ENCODE results near the gene ANKRD60. TPM values are rescaled to one million over a fixed set of nuclear protein-coding genes. Genes with fewer than 3 reads are reported as not detected.

Gene ANKRD60
- total RNA-seq, 2 donors from 2014 or later = not detected

DNA sequence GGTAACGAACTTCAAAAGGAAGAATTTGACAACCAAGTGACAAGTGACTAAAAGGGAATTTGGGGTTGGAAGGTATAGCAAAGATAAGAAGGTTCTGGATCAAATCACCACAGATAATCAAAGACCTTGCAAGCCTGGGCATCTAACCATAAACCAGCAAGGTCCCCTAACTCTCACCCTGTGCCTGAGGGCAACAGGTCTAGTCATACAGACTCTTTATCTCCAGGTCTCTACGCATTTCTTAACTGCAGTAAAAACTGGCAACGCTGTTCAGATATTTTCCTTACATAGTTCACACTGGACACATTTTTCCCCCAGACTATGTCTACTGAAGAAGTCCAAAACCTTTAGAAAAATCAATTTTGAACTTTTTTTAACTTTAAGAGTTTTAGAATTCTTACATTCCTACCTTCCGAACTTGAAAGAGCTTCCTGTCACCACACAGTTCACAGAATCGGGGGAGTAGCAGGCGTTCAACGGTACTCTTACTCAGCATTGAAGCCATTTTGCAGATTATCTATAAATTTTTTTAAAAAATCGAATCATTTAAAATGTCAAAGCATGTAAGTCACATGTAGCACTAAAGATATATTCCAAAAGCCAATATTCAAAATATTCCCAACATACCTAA lies 23.0 kb upstream of the ANKRD60 start:
- intact Hi-C loops (cut with DNase I) = no loop called here
- no peak for DNase-seq
- Histone ChIP-seq H3K9ac (ENCODE audit: low read depth in 2 of 2, low read length in 2 of 2) (no peak overlapping the region), H3K4me1 (no peaks in the 10 kb centered on the region), H3K9me3 (no peaks in the 10 kb centered on the region), H3K27ac (no peak overlapping the region), H3K27me3 (no peaks in the 10 kb centered on the region), H3K4me3 (no peak overlapping the region), H3K36me3 (no peaks in the 10 kb centered on the region)
- TF ChIP-seq, protein P1, sequence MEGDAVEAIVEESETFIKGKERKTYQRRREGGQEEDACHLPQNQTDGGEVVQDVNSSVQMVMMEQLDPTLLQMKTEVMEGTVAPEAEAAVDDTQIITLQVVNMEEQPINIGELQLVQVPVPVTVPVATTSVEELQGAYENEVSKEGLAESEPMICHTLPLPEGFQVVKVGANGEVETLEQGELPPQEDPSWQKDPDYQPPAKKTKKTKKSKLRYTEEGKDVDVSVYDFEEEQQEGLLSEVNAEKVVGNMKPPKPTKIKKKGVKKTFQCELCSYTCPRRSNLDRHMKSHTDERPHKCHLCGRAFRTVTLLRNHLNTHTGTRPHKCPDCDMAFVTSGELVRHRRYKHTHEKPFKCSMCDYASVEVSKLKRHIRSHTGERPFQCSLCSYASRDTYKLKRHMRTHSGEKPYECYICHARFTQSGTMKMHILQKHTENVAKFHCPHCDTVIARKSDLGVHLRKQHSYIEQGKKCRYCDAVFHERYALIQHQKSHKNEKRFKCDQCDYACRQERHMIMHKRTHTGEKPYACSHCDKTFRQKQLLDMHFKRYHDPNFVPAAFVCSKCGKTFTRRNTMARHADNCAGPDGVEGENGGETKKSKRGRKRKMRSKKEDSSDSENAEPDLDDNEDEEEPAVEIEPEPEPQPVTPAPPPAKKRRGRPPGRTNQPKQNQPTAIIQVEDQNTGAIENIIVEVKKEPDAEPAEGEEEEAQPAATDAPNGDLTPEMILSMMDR (IDR thresholded peaks at IDR 0.05) = no peak

- Histone ChIP-seq H3K4me3 (no peak overlapping the region), H3K4me1 (no peaks in the 10 kb centered on the region), H3K9ac (ENCODE audit: low read depth in 2 of 2, low read length in 2 of 2) (no peak overlapping the region), H3K27me3 (no peaks in the 10 kb centered on the region), H3K9me3 (no peaks in the 10 kb centered on the region), H3K36me3 (peaks cover 16% of the 10 kb centered on the region), H3K27ac (no peak overlapping the region)
- DNase-seq = no peak
- TF ChIP-seq, protein P1 (IDR thresholded peaks at IDR 0.05) = no peak
- intact Hi-C loops (cut with DNase I) = no loop called here
These were observed 17.9 kb upstream of the ANKRD60 start for GRCh38 chr20:58246346-58246745.

DNA sequence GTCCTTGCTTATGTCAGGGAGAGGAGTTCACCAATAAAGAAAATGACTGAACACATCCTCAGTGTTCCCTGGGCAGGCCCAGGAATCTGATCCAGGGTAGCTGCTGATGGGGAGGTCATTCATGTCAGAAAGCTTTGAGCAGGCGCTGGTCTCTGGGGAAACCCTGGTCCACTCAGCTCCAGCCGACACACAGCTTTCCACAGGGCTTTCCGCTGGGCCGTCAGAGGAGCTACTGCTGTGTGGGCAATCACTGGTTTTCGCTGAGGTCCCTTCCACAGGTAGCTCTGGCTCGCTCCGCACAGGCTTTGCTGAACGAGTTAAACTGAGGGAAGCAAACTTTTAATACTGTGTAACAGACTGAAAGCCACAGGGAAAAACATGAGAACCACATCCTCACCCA lies 17.5 kb upstream of the ANKRD60 start:
- TF ChIP-seq, protein P1 (IDR thresholded peaks at IDR 0.05) = no peak
- no peaks in the 10 kb centered on the region for H3K4me1 ChIP-seq
- H3K4me3 ChIP-seq = no peak overlapping the region
- peaks cover 16% of the 10 kb centered on the region for H3K36me3 ChIP-seq
- no peak overlapping the region for H3K9ac ChIP-seq (ENCODE audit: low read depth in 2 of 2, low read length in 2 of 2)
- DNase-seq = no peak
- H3K27me3 ChIP-seq = no peaks in the 10 kb centered on the region
- H3K27ac ChIP-seq = no peak overlapping the region
- intact Hi-C loops (cut with DNase I) = no loop called here
- H3K9me3 ChIP-seq = no peaks in the 10 kb centered on the region

- H3K36me3 ChIP-seq = peaks cover 16% of the 10 kb centered on the region
- no peaks in the 10 kb centered on the region for H3K9me3 ChIP-seq
- no peaks in the 10 kb centered on the region for H3K4me1 ChIP-seq
- intact Hi-C loops (cut with DNase I) = no loop called here
- DNase-seq = no peak
- no peak overlapping the region for H3K27ac ChIP-seq
- H3K4me3 ChIP-seq = no peak overlapping the region
- TF ChIP-seq, protein P1 (IDR thresholded peaks at IDR 0.05) = no peak
- no peaks in the 10 kb centered on the region for H3K27me3 ChIP-seq
- H3K9ac ChIP-seq (ENCODE audit: low read depth in 2 of 2, low read length in 2 of 2) = no peak overlapping the region
These were observed 16.9 kb upstream of the ANKRD60 start for GRCh38 chr20:58245181-58245891.

- TF ChIP-seq, protein P1 (IDR thresholded peaks at IDR 0.05) = no peak
- no peak overlapping the region for H3K9ac ChIP-seq (ENCODE audit: low read depth in 2 of 2, low read length in 2 of 2)
- no peak for DNase-seq
- H3K36me3 ChIP-seq = peaks cover 16% of the 10 kb centered on the region
- intact Hi-C loops (cut with DNase I) = no loop called here
- H3K4me1 ChIP-seq = no peaks in the 10 kb centered on the region
- no peaks in the 10 kb centered on the region for H3K9me3 ChIP-seq
- H3K4me3 ChIP-seq = no peak overlapping the region
- no peak overlapping the region for H3K27ac ChIP-seq
- no peaks in the 10 kb centered on the region for H3K27me3 ChIP-seq
These were observed 16.1 kb upstream of the ANKRD60 start for GRCh38 chr20:58244517-58245030.

Data from colonic mucosa (tissue), 4 donors.